SU-DHL-6 (cell line): ENCODE measurements around the gene ADAM12.

Experiments used
- H2AFZ ChIP-seq: fragments of 200-600 bp; sonication (generic); 2 replicates; pipeline ENCODE4 v1.6.1; 2014; ENCODE audit warnings: low read depth, mild to moderate bottlenecking, moderate library complexity, mixed read lengths, antibody characterized with exemption, low read length; ENCODE audit not compliant: severe bottlenecking
- H3F3A ChIP-seq: fragments of 200-600 bp; shearing (Covaris generic); 2 replicates; pipeline ENCODE4 v1.6.0; 2016; ENCODE audit warnings: antibody characterized with exemption, mild to moderate bottlenecking; ENCODE audit not compliant: insufficient read depth
- H3K27ac ChIP-seq: fragments of 200-600 bp; sonication (generic); 2 replicates; pipeline ENCODE4 v1.5.1; 2016; ENCODE audit warnings: low read depth, mild to moderate bottlenecking, low read length, moderate library complexity, mixed read lengths
- H3K27me3 ChIP-seq: fragments of 200-600 bp; sonication (generic), shearing (Covaris generic); 2 replicates; pipeline ENCODE4 v1.6.0; 2014; ENCODE audit warnings: mild to moderate bottlenecking, low read length
- H3K36me3 ChIP-seq: fragments of 200-600 bp; sonication (generic); 2 replicates; pipeline ENCODE4 v1.6.1; 2014; ENCODE audit warnings: mild to moderate bottlenecking, low read length, mixed read lengths
- H3K4me2 ChIP-seq: fragments of 300-600, 200-600 bp; shearing (Covaris generic), sonication (generic); 2 replicates; pipeline ENCODE4 v1.6.0; 2014; ENCODE audit warnings: low read length, low read depth, mild to moderate bottlenecking; ENCODE audit not compliant: poor library complexity, severe bottlenecking
- H3K4me3 ChIP-seq: fragments of 200-600 bp; sonication (generic); 2 replicates; pipeline ENCODE4 v1.5.1; 2014; ENCODE audit warnings: antibody characterized with exemption, low read length, mild to moderate bottlenecking, mixed read lengths; ENCODE audit not compliant: insufficient read depth, poor library complexity, severe bottlenecking
- H3K79me2 ChIP-seq: fragments of 200-600 bp; sonication (generic); 2 replicates; pipeline ENCODE4 v1.6.1; 2014; ENCODE audit warnings: mild to moderate bottlenecking, low read length, moderate library complexity; ENCODE audit not compliant: insufficient read depth
- H3K9ac ChIP-seq: fragments of 200-600 bp; sonication (generic); 2 replicates; pipeline ENCODE4 v1.7.0; 2014; ENCODE audit warnings: mild to moderate bottlenecking, low read length
- H3K9me2 ChIP-seq: fragments of 200-600 bp; sonication (generic); replicated peaks from 2 replicates; pipeline ENCODE4 v1.6.1; 2014; ENCODE audit warnings: low read length; ENCODE audit not compliant: insufficient read depth
- H3K9me3 ChIP-seq: fragments of 200-600 bp; sonication (generic); 2 replicates; pipeline ENCODE4 v1.6.1; 2014; ENCODE audit warnings: low read length, mixed read lengths; ENCODE audit not compliant: insufficient read depth
- H4K20me1 ChIP-seq: fragments of 200-600 bp; sonication (generic); 2 replicates; pipeline ENCODE4 v1.6.1; 2014; ENCODE audit warnings: low read depth, mild to moderate bottlenecking, antibody characterized with exemption, low read length, moderate library complexity, mixed read lengths
- CTCF ChIP-seq: fragments of 200-600 bp; sonication (generic); IDR thresholded peaks from one replicate; pipeline ENCODE4 v1.5.1; 2017; ENCODE audit warnings: antibody characterized with exemption, mild to moderate bottlenecking, low read length, moderate library complexity; ENCODE audit not compliant: insufficient read depth, poor library complexity, severe bottlenecking
- EZH2phosphoT487 ChIP-seq: fragments of 200-600 bp; sonication (generic), shearing (Covaris generic); conservative IDR thresholded peaks from 2 replicates; pipeline ENCODE4 v1.6.1; 2018; ENCODE audit warnings: mild to moderate bottlenecking, antibody characterized with exemption, low read length, moderate library complexity, mixed read lengths

ADAM12 gene

GRCh38 chr10:126309228-126309883 is 78.9 kb downstream of the ADAM12 start:
- no peak overlapping the region for H3K4me2 ChIP-seq
- H3K36me3 ChIP-seq: no peaks in the 10 kb centered on the region
- TF ChIP-seq EZH2phosphoT487 (no peak), CTCF (no peak)

GRCh38 chr10:126302826-126303665 is 85.2 kb downstream of the ADAM12 start:
- Histone ChIP-seq H3K27ac (no peak overlapping the region), H3K36me3 (no peaks in the 10 kb centered on the region), H3F3A (no peaks in the 10 kb centered on the region), H3K9me3 (no peaks in the 10 kb centered on the region), H3K4me2 (no peak overlapping the region), H3K9me2 (no peaks in the 10 kb centered on the region), H4K20me1 (no peaks in the 10 kb centered on the region), H3K27me3 (no peaks in the 10 kb centered on the region; the same call in 1 of the 2 replicates), H2AFZ (no peak overlapping the region), H3K79me2 (no peaks in the 10 kb centered on the region), H3K4me3 (no peak overlapping the region), H3K9ac (no peak overlapping the region)
- no peak for TF ChIP-seq CTCF
- TF ChIP-seq EZH2phosphoT487: no peak

More at GRCh38 chr10:126309228-126309883, 78.9 kb downstream of the ADAM12 start:
- Histone ChIP-seq H3K27me3 (no peaks in the 10 kb centered on the region), H3K4me3 (no peak overlapping the region), H3K9me3 (no peaks in the 10 kb centered on the region), H3K9me2 (no peaks in the 10 kb centered on the region), H3K27ac (no peak overlapping the region), H4K20me1 (no peaks in the 10 kb centered on the region), H3F3A (no peaks in the 10 kb centered on the region), H2AFZ (no peak overlapping the region), H3K79me2 (no peaks in the 10 kb centered on the region), H3K9ac (no peak overlapping the region)

GRCh38 chr10:126302476-126302756 is 85.9 kb downstream of the ADAM12 start:
- TF ChIP-seq CTCF (no peak), EZH2phosphoT487 (no peak)
- Histone ChIP-seq H3K9me2 (no peaks in the 10 kb centered on the region), H3K9ac (no peak overlapping the region), H2AFZ (no peak overlapping the region), H4K20me1 (no peaks in the 10 kb centered on the region), H3K27ac (no peak overlapping the region), H3K79me2 (no peaks in the 10 kb centered on the region), H3F3A (no peaks in the 10 kb centered on the region), H3K4me3 (no peak overlapping the region), H3K36me3 (no peaks in the 10 kb centered on the region), H3K9me3 (no peaks in the 10 kb centered on the region), H3K27me3 (no peaks in the 10 kb centered on the region; the same call in 1 of the 2 replicates), H3K4me2 (no peak overlapping the region)
